A673 (cell line): ENCODE results near the gene RASA3. TPM values are rescaled to one million over a fixed set of nuclear protein-coding genes. Genes with fewer than 3 reads are reported as not detected.

ENCODE experiments used
- BruUV-seq: library from RNA; stranded (reverse); fragments of 400-500 nt; replicated peaks from 2 replicates; lab custom pipeline; 2021; lab: Mats Ljungman, UMichigan
- CTCF ChIA-PET: fragments of 300-600 bp; sonication (Branson Sonifier 250); formaldehyde crosslinking; loops from one replicate; lab custom pipeline; 2022; ENCODE audit warnings: antibody characterized with exemption; lab: Charles Lee
- POLR2A ChIA-PET: fragments of 300-600 bp; sonication (Branson Sonifier 250); formaldehyde crosslinking; loops from one replicate; lab custom pipeline; 2022; ENCODE audit warnings: antibody characterized with exemption; ENCODE audit not compliant: low non-redundant PET; lab: Charles Lee
- DNase-seq: peaks from one replicate; pipeline ENCODE4 v3.0.0-alpha.2; 2015; ENCODE audit warnings: low spot score
- H3K27ac ChIP-seq: fragments of 200-600 bp; sonication (generic); 2 replicates; pipeline ENCODE4 v1.5.1; 2016; ENCODE audit warnings: mixed run types, low read depth, mild to moderate bottlenecking, mixed read lengths, antibody characterized with exemption, low read length; ENCODE audit not compliant: poor library complexity, severe bottlenecking
- H3K27me3 ChIP-seq: fragments of 200-600 bp; sonication (generic); replicated peaks from 2 replicates; pipeline ENCODE4 v1.6.1; 2017; ENCODE audit warnings: mixed run types, low read depth, mild to moderate bottlenecking, mixed read lengths, antibody characterized with exemption, low read length; ENCODE audit not compliant: insufficient read depth, poor library complexity
- H3K36me3 ChIP-seq: fragments of 200-600 bp; sonication (generic); 2 replicates; pipeline ENCODE4 v1.6.1; 2016; ENCODE audit warnings: mixed run types, mild to moderate bottlenecking, mixed read lengths, antibody characterized with exemption, low read length; ENCODE audit not compliant: insufficient read depth, poor library complexity, severe bottlenecking
- H3K4me1 ChIP-seq: fragments of 200-600 bp; sonication (generic); 2 replicates; pipeline ENCODE4 v1.6.1; 2017; ENCODE audit warnings: mixed run types, mild to moderate bottlenecking, mixed read lengths, antibody characterized with exemption, low read length; ENCODE audit not compliant: insufficient read depth, poor library complexity, severe bottlenecking
- H3K4me3 ChIP-seq: fragments of 200-600 bp; sonication (generic); 2 replicates; pipeline ENCODE4 v1.5.1; 2016; ENCODE audit warnings: low read depth, mixed run types, mild to moderate bottlenecking, mixed read lengths, low read length; ENCODE audit not compliant: poor library complexity, severe bottlenecking
- H3K9me3 ChIP-seq: fragments of 200-600 bp; sonication (generic); 2 replicates; pipeline ENCODE4 v1.6.1; 2016; ENCODE audit warnings: mixed run types, low read depth, mild to moderate bottlenecking, mixed read lengths, antibody characterized with exemption, low read length; ENCODE audit not compliant: poor library complexity, severe bottlenecking
- CTCF ChIP-seq: fragments of 300-800, 200-600 bp; sonication (generic); conservative IDR thresholded peaks from 2 replicates; pipeline ENCODE4 v1.5.1; 2017; ENCODE audit warnings: low read depth, mild to moderate bottlenecking, antibody characterized with exemption, low read length, moderate library complexity, mixed read lengths
- EZH2 ChIP-seq: fragments of 200-600 bp; sonication (generic); IDR thresholded peaks from 2 replicates; pipeline ENCODE4 v1.6.1; 2017; ENCODE audit warnings: borderline replicate concordance, low read depth, mild to moderate bottlenecking, mixed read lengths, antibody characterized with exemption, low read length; ENCODE audit not compliant: poor library complexity, severe bottlenecking
- intact Hi-C: fragments of 100-400 bp; cut with micrococcal nuclease; formaldehyde crosslinking; loops from one replicate; pipeline ENCODE4 v1.10.0; 2022; ENCODE audit not compliant: unreplicated experiment
- total RNA-seq: library from RNA; stranded (reverse); gene quantifications from 2 replicates; pipeline ENCODE4 v1.2.3, GENCODE V29; 2021

Gene RASA3
- total RNA-seq, 1 experiment from 2014 or later = 22.1 TPM

GRCh38 chr13:114152285-114152645, 19.8 kb upstream of the RASA3 start:
- TF ChIP-seq EZH2 = no peak
- no peak for TF ChIP-seq CTCF
- Histone ChIP-seq H3K27ac (no peak overlapping the region), H3K4me3 (no peak overlapping the region), H3K9me3 (no peaks in the 10 kb centered on the region), H3K4me1 (no peaks in the 10 kb centered on the region), H3K27me3 (no peaks in the 10 kb centered on the region), H3K36me3 (no peaks in the 10 kb centered on the region)
- intact Hi-C loops = no loop called here
- POLR2A ChIA-PET = no interaction called here
- DNase-seq = no peak
- CTCF ChIA-PET = no interaction called here
- BruUV-seq = no TSS peak

- peak; percentile 35 for DNase-seq
- Histone ChIP-seq H3K4me1 (no peaks in the 10 kb centered on the region), H3K36me3 (no peaks in the 10 kb centered on the region), H3K4me3 (no peak overlapping the region), H3K9me3 (no peaks in the 10 kb centered on the region), H3K27ac (no peak overlapping the region), H3K27me3 (no peaks in the 10 kb centered on the region)
- intact Hi-C loops = no loop called here
- ChIA-PET CTCF (no interaction called here), POLR2A (no interaction called here)
- no TSS peak for BruUV-seq
- TF ChIP-seq CTCF = 0 out of 2 replicates have a peak, but pooled peaks have one; percentile 29
- TF ChIP-seq EZH2 = no peak
Observed at GRCh38 chr13:114151565-114152284, 19.3 kb upstream of the RASA3 start.

- Histone ChIP-seq H3K36me3 (no peaks in the 10 kb centered on the region), H3K27me3 (no peaks in the 10 kb centered on the region), H3K9me3 (no peaks in the 10 kb centered on the region), H3K4me1 (no peaks in the 10 kb centered on the region), H3K4me3 (no peak overlapping the region), H3K27ac (no peak overlapping the region)
- no peak for TF ChIP-seq EZH2
- TF ChIP-seq CTCF = no peak
- no TSS peak for BruUV-seq
- CTCF ChIA-PET = no interaction called here
- intact Hi-C loops = no loop called here
- POLR2A ChIA-PET = no interaction called here
- DNase-seq = no peak
Observed at GRCh38 chr13:114151031-114151430, 18.6 kb upstream of the RASA3 start.
